ENCODE measurements around the gene ZNF814. TPM values are rescaled to one million over a fixed set of nuclear protein-coding genes. Genes with fewer than 3 reads are reported as not detected.
A peak's percentile ranks its signal among the peaks of the same experiment; 100 is the strongest.

ZNF814 gene
- total RNA-seq, 1 donor from 2014 or later: 22.3 TPM

GRCh38 chr19:57807541-57807940, 81.3 kb downstream of the ZNF814 start:
- no peak overlapping the region for H3K27ac Mint-ChIP-seq (ENCODE audit: unreplicated experiment)
- H3K36me3 Mint-ChIP-seq (ENCODE audit: low read depth, unreplicated experiment): peaks cover 19% of the 10 kb centered on the region
- peak overlapping the region; percentile 5 for H3K4me3 Mint-ChIP-seq (ENCODE audit: unreplicated experiment)
- TF ChIP-seq, protein P1, sequence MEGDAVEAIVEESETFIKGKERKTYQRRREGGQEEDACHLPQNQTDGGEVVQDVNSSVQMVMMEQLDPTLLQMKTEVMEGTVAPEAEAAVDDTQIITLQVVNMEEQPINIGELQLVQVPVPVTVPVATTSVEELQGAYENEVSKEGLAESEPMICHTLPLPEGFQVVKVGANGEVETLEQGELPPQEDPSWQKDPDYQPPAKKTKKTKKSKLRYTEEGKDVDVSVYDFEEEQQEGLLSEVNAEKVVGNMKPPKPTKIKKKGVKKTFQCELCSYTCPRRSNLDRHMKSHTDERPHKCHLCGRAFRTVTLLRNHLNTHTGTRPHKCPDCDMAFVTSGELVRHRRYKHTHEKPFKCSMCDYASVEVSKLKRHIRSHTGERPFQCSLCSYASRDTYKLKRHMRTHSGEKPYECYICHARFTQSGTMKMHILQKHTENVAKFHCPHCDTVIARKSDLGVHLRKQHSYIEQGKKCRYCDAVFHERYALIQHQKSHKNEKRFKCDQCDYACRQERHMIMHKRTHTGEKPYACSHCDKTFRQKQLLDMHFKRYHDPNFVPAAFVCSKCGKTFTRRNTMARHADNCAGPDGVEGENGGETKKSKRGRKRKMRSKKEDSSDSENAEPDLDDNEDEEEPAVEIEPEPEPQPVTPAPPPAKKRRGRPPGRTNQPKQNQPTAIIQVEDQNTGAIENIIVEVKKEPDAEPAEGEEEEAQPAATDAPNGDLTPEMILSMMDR (IDR thresholded peaks at IDR 0.05; ENCODE audit: unreplicated experiment): no peak
- no peaks in the 10 kb centered on the region for H3K9me3 Mint-ChIP-seq (ENCODE audit: unreplicated experiment)
- H3K4me1 Mint-ChIP-seq (ENCODE audit: unreplicated experiment): peaks cover 43% of the 10 kb centered on the region
- peaks cover 5% of the 10 kb centered on the region for H3K27me3 Mint-ChIP-seq (ENCODE audit: unreplicated experiment)
- no peak for DNase-seq (ENCODE audit: low spot score)

DNA sequence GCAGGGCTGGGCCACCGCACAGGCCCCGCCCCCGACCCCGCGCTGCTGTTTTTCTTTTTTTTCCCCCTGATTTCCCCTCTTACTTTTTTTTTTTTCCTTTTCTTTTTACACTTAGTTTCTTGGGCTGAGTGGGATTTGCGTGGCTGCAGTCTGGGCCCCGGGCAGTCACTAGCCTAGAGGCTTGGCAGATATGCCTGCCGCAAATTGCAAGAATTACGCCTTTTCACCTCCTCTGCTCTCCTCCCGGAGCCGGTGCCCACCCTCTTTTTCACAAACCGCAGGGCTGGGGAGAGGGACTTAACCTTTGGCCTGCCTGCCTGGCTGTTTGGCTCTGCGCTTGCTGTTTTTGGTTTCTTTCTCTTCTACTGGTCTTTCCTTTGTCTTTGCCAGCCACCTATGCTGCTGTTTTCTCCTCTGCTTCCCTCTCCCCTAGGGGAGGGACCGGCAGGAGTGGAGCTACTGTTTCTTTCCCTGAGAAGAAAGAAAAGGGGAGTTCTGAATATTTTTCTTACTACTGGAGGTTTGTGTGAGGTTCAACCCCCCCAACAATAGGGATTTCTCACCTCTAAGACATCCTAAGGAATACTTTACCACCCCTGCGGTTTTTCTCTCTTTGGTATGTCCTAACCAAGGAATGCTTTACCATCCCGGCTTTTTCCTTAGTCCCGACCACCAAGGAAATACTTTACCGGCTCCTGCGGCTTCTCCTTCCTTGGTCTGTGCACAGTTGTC, 85.1 kb downstream of the ZNF814 start:
- peak overlapping the region; percentile 98 for H3K27ac Mint-ChIP-seq (ENCODE audit: unreplicated experiment)
- H3K4me3 Mint-ChIP-seq (ENCODE audit: unreplicated experiment): peak overlapping the region; percentile 87
- no peaks in the 10 kb centered on the region for H3K9me3 Mint-ChIP-seq (ENCODE audit: unreplicated experiment)
- DNase-seq (ENCODE audit: low spot score): peak; percentile 53
- TF ChIP-seq, protein P1 (IDR thresholded peaks at IDR 0.05; ENCODE audit: unreplicated experiment): no peak
- peaks cover 21% of the 10 kb centered on the region for H3K36me3 Mint-ChIP-seq (ENCODE audit: low read depth, unreplicated experiment)
- peaks cover 60% of the 10 kb centered on the region for H3K4me1 Mint-ChIP-seq (ENCODE audit: unreplicated experiment)
- H3K27me3 Mint-ChIP-seq (ENCODE audit: unreplicated experiment): peaks cover 6% of the 10 kb centered on the region

GRCh38 chr19:57803265-57803593, 85.6 kb downstream of the ZNF814 start:
- Mint-ChIP-seq H3K9me3 (ENCODE audit: unreplicated experiment) (no peaks in the 10 kb centered on the region), H3K4me3 (ENCODE audit: unreplicated experiment) (peak overlapping the region; percentile 87), H3K4me1 (ENCODE audit: unreplicated experiment) (peaks cover 62% of the 10 kb centered on the region), H3K27ac (ENCODE audit: unreplicated experiment) (peak overlapping the region; percentile 98), H3K27me3 (ENCODE audit: unreplicated experiment) (peaks cover 6% of the 10 kb centered on the region), H3K36me3 (ENCODE audit: low read depth, unreplicated experiment) (peaks cover 21% of the 10 kb centered on the region)
- DNase-seq (ENCODE audit: low spot score): no peak
- TF ChIP-seq, protein P1 (IDR thresholded peaks at IDR 0.05; ENCODE audit: unreplicated experiment): no peak

- peak overlapping the region; percentile 95 for H3K27ac Mint-ChIP-seq (ENCODE audit: unreplicated experiment)
- TF ChIP-seq, protein P1 (IDR thresholded peaks at IDR 0.05; ENCODE audit: unreplicated experiment): no peak
- DNase-seq (ENCODE audit: low spot score): no peak
- peaks cover 6% of the 10 kb centered on the region for H3K27me3 Mint-ChIP-seq (ENCODE audit: unreplicated experiment)
- H3K4me1 Mint-ChIP-seq (ENCODE audit: unreplicated experiment): peaks cover 64% of the 10 kb centered on the region
- H3K36me3 Mint-ChIP-seq (ENCODE audit: low read depth, unreplicated experiment): peaks cover 16% of the 10 kb centered on the region
- H3K4me3 Mint-ChIP-seq (ENCODE audit: unreplicated experiment): peak overlapping the region; percentile 65
- no peaks in the 10 kb centered on the region for H3K9me3 Mint-ChIP-seq (ENCODE audit: unreplicated experiment)
These were observed 86.6 kb downstream of the ZNF814 start for GRCh38 chr19:57802269-57802668.

- H3K9me3 Mint-ChIP-seq (ENCODE audit: unreplicated experiment): no peaks in the 10 kb centered on the region
These were observed 88.1 kb downstream of the ZNF814 start for GRCh38 chr19:57800696-57801095.

More at GRCh38 chr19:57800696-57801095, 88.1 kb downstream of the ZNF814 start:
- peaks cover 6% of the 10 kb centered on the region for H3K27me3 Mint-ChIP-seq (ENCODE audit: unreplicated experiment)
- H3K36me3 Mint-ChIP-seq (ENCODE audit: low read depth, unreplicated experiment): peaks cover 11% of the 10 kb centered on the region
- TF ChIP-seq, protein P1 (IDR thresholded peaks at IDR 0.05; ENCODE audit: unreplicated experiment): no peak
- peak overlapping the region; percentile 43 for H3K4me3 Mint-ChIP-seq (ENCODE audit: unreplicated experiment)
- peak overlapping the region; percentile 95 for H3K27ac Mint-ChIP-seq (ENCODE audit: unreplicated experiment)
- H3K4me1 Mint-ChIP-seq (ENCODE audit: unreplicated experiment): peaks cover 58% of the 10 kb centered on the region
- DNase-seq (ENCODE audit: low spot score): no peak

All from endothelial cell (in vitro differentiated cells).